ENCODE measurements around the gene NTPCR. TPM values are rescaled to one million over a fixed set of nuclear protein-coding genes. Genes with fewer than 3 reads are reported as not detected.

NTPCR gene
- total RNA-seq, 1 donor from 2014 or later = 19.2 TPM

DNA sequence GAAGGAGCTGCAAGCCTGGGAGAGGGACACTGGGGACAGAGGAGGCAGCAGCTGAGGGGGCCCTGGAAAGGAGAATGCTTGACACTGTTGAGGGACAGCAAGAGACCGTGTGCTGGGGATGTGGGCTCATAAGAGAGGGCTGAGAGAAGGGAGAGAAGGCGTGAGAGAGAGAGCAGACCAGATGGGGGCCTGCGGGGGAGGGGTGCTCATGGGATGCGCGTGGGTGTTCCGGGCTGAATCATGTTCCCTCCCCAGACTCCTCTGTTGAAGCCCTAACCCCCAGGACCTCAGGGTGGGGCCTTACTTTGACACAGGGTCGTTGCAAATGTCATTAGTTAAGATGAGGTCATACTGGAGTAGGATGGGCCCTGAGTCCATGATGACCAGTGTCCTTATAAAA lies 40.8 kb downstream of the NTPCR start:
- Histone ChIP-seq H3K36me3 (no peaks in the 10 kb centered on the region), H3K9me3 (peaks cover 4% of the 10 kb centered on the region), H3K27ac (no peak overlapping the region), H3K4me1 (no peaks in the 10 kb centered on the region), H3K27me3 (no peaks in the 10 kb centered on the region), H3K4me3 (no peak overlapping the region)
- DNase-seq (ENCODE audit: extremely low spot score in 2 of 2) = no peak
- TF ChIP-seq CTCF (IDR thresholded peaks at IDR 0.05) (no peak), POLR2AphosphoS5 (IDR thresholded peaks at IDR 0.05; ENCODE audit: insufficient read depth in 1 of 2, low read depth in 1 of 2) (no peak), POLR2A (IDR thresholded peaks at IDR 0.05) (no peak)
- intact Hi-C loops (cut with DNase I) = no loop called here

- TF ChIP-seq POLR2A (IDR thresholded peaks at IDR 0.05) (no peak), POLR2AphosphoS5 (IDR thresholded peaks at IDR 0.05; ENCODE audit: insufficient read depth in 1 of 2, low read depth in 1 of 2) (no peak), CTCF (IDR thresholded peaks at IDR 0.05) (no peak)
- peaks cover 0 to under 1% of the 10 kb centered on the region in 2 donors for H3K36me3 ChIP-seq
- H3K27me3 ChIP-seq = no peaks in the 10 kb centered on the region
- peaks cover 4% of the 10 kb centered on the region for H3K9me3 ChIP-seq
- no peaks in the 10 kb centered on the region for H3K4me1 ChIP-seq
- H3K27ac ChIP-seq = no peak overlapping the region
- H3K4me3 ChIP-seq = no peak overlapping the region
- no peak for DNase-seq (ENCODE audit: extremely low spot score in 2 of 2)
- intact Hi-C loops (cut with DNase I) = no loop called here
These were observed 41.8 kb downstream of the NTPCR start for GRCh38 chr1:232992227-232992626.

DNA sequence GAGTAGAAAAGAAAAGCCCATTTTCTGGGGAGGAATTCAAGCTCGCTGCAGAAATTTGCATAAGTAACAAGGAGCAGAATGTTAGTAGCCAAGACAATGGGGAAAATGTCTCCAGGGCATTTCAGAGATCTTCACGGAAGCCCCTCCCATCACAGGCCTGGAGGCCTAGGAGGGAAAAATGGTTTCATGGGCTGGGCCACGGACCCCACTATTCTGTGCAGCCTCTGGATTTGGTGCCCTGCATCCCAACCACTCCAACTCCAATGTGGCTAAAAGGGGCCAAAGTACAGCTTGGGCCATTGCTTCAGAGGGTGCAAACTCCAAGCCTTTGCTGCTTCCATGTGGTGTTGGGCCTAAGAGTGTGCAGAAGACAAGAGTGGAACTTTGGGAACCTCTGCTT lies 43.1 kb downstream of the NTPCR start:
- H3K36me3 ChIP-seq = peaks cover 0 to 13% of the 10 kb centered on the region in 2 donors
- peaks cover 4% of the 10 kb centered on the region for H3K9me3 ChIP-seq
- no peak for DNase-seq (ENCODE audit: extremely low spot score in 2 of 2)
- no peaks in the 10 kb centered on the region for H3K4me1 ChIP-seq
- H3K27ac ChIP-seq = no peak overlapping the region
- no peak for TF ChIP-seq POLR2AphosphoS5 (IDR thresholded peaks at IDR 0.05; ENCODE audit: insufficient read depth in 1 of 2, low read depth in 1 of 2)
- intact Hi-C loops (cut with DNase I) = no loop called here
- no peaks in the 10 kb centered on the region for H3K27me3 ChIP-seq
- H3K4me3 ChIP-seq = no peak overlapping the region

GRCh38 chr1:232995189-232995588 lies 44.8 kb downstream of the NTPCR start:
- Histone ChIP-seq H3K27me3 (no peaks in the 10 kb centered on the region), H3K4me3 (no peak overlapping the region), H3K36me3 (peaks cover 0 to 17% of the 10 kb centered on the region in 2 donors), H3K9me3 (peaks cover 4% of the 10 kb centered on the region), H3K27ac (no peak overlapping the region), H3K4me1 (no peaks in the 10 kb centered on the region)
- TF ChIP-seq POLR2AphosphoS5 (IDR thresholded peaks at IDR 0.05; ENCODE audit: insufficient read depth in 1 of 2, low read depth in 1 of 2) = no peak
- no peak for TF ChIP-seq CTCF (IDR thresholded peaks at IDR 0.05)
- TF ChIP-seq POLR2A (IDR thresholded peaks at IDR 0.05) = no peak
- intact Hi-C loops (cut with DNase I) = no loop called here
- DNase-seq (ENCODE audit: extremely low spot score in 2 of 2) = no peak

GRCh38 chr1:232996143-232996542 lies 45.7 kb downstream of the NTPCR start:
- peaks cover 4% of the 10 kb centered on the region for H3K9me3 ChIP-seq
- H3K4me1 ChIP-seq = no peaks in the 10 kb centered on the region
- peaks cover 0 to 17% of the 10 kb centered on the region in 2 donors for H3K36me3 ChIP-seq
- intact Hi-C loops (cut with DNase I) = no loop called here
- no peak for TF ChIP-seq CTCF (IDR thresholded peaks at IDR 0.05)
- TF ChIP-seq POLR2A (IDR thresholded peaks at IDR 0.05) = no peak
- no peak for TF ChIP-seq POLR2AphosphoS5 (IDR thresholded peaks at IDR 0.05; ENCODE audit: insufficient read depth in 1 of 2, low read depth in 1 of 2)
- no peaks in the 10 kb centered on the region for H3K27me3 ChIP-seq
- DNase-seq (ENCODE audit: extremely low spot score in 2 of 2) = no peak
- no peak overlapping the region for H3K27ac ChIP-seq
- H3K4me3 ChIP-seq = no peak overlapping the region

Measured in vagina (tissue), 2 donors.